ENCODE data around the gene B4GALNT4.
"Not testable (repeated sequence)": the region's sequence is repeated elsewhere in the genome, so short reads cannot be mapped to it uniquely, and the experiment has no call there.

GRCh38 chr11:411520-411919 is 42.2 kb downstream of the B4GALNT4 start:
- not testable (repeated sequence) for TF ChIP-seq CTCF, EP300, POLR2A (IDR thresholded peaks at IDR 0.05)

Data from tibial nerve (tissue), 4 donors.